ENCODE measurements around the gene CARNS1.

CARNS1 gene

DNA sequence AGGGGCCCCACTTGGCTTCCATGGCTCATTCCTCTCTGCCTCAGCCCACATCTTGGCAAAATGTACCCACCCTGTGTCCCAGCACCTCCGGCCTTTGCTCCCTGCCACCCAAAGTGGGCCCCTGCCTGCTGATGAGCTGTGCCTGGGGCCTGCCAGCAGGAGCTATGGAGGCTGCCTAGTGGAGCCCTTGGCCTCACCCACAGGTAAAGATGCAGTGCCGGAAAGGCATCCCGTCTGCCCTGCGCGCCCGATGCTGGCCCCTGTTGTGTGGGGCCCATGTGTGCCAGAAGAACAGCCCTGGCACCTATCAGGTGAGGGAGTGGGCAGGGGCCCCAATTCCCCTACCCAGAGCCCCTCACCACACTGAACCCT is 10.3 kb upstream of the CARNS1 start:
- ATAC-seq = no peak
- TF ChIP-seq SNAI2 (CRISPR knock-in tag; IDR thresholded peaks at IDR 0.05) (no peak), ISL1 (CRISPR knock-in tag; IDR thresholded peaks at IDR 0.05) (no peak), ZNF70 (CRISPR knock-in tag; IDR thresholded peaks at IDR 0.05) (no peak), TOX (CRISPR knock-in tag; IDR thresholded peaks at IDR 0.05; ENCODE audit: borderline replicate concordance) (no peak), TCF4 (CRISPR knock-in tag; IDR thresholded peaks at IDR 0.05; ENCODE audit: borderline replicate concordance) (no peak), ARNTL (CRISPR knock-in tag; IDR thresholded peaks at IDR 0.05; ENCODE audit: borderline replicate concordance, low read depth) (no peak), ZNF565 (CRISPR knock-in tag; conservative IDR thresholded peaks at IDR 0.05; ENCODE audit: low read depth) (no peak)
- TF ChIP-seq, protein P1, sequence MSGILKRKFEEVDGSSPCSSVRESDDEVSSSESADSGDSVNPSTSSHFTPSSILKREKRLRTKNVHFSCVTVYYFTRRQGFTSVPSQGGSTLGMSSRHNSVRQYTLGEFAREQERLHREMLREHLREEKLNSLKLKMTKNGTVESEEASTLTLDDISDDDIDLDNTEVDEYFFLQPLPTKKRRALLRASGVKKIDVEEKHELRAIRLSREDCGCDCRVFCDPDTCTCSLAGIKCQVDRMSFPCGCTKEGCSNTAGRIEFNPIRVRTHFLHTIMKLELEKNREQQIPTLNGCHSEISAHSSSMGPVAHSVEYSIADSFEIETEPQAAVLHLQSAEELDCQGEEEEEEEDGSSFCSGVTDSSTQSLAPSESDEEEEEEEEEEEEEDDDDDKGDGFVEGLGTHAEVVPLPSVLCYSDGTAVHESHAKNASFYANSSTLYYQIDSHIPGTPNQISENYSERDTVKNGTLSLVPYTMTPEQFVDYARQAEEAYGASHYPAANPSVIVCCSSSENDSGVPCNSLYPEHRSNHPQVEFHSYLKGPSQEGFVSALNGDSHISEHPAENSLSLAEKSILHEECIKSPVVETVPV (CRISPR knock-in tag; IDR thresholded peaks at IDR 0.05) = no peak
- TF ChIP-seq, protein P2, sequence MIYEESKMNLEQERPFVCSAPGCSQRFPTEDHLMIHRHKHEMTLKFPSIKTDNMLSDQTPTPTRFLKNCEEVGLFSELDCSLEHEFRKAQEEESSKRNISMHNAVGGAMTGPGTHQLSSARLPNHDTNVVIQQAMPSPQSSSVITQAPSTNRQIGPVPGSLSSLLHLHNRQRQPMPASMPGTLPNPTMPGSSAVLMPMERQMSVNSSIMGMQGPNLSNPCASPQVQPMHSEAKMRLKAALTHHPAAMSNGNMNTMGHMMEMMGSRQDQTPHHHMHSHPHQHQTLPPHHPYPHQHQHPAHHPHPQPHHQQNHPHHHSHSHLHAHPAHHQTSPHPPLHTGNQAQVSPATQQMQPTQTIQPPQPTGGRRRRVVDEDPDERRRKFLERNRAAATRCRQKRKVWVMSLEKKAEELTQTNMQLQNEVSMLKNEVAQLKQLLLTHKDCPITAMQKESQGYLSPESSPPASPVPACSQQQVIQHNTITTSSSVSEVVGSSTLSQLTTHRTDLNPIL (CRISPR knock-in tag; IDR thresholded peaks at IDR 0.05; ENCODE audit: low read depth) = no peak

DNA sequence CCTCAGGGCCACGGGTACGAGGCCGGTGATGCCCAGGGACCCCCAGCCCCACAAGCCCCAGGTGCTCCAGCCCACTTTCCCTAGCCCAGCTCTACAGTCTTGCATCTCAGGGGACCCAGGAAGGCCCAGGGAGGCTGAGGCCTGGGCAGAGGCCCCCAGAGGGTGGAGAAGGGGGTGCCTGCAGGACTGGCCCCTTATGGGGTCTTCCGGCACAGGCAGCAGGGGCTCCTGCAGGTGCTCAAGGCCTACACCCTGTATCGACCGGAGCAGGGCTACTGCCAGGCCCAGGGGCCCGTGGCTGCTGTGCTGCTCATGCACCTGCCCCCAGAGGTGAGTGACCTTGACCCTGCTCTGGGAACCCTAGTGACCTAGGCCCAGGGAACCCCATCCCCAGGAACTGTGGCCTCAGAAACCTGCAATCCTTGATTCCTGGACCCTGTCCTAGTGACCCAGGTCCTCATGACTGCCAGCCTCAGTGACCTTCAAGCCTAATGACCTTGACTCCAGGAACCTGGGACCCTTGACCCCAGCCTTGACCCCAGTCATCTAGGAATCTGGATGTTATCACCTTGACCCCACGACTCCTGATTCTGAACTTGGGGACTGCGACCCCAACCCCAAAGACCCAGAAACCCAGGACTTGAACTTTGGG is 9.7 kb upstream of the CARNS1 start:
- ATAC-seq = no peak
- TF ChIP-seq ZC3H10 (CRISPR knock-in tag; IDR thresholded peaks at IDR 0.05) (no peak), ZNF565 (CRISPR knock-in tag; conservative IDR thresholded peaks at IDR 0.05; ENCODE audit: low read depth) (no peak), ZNF70 (CRISPR knock-in tag; IDR thresholded peaks at IDR 0.05) (no peak), ZFP3 (CRISPR knock-in tag; IDR thresholded peaks at IDR 0.05) (no peak), ISL1 (CRISPR knock-in tag; IDR thresholded peaks at IDR 0.05) (no peak), TCF4 (CRISPR knock-in tag; IDR thresholded peaks at IDR 0.05; ENCODE audit: borderline replicate concordance) (no peak), ESRRG (CRISPR knock-in tag; IDR thresholded peaks at IDR 0.05) (no peak), BACH2 (CRISPR knock-in tag; IDR thresholded peaks at IDR 0.05; ENCODE audit: borderline replicate concordance) (no peak), CSDC2 (CRISPR knock-in tag; IDR thresholded peaks at IDR 0.05) (no peak), ZFP30 (CRISPR knock-in tag; IDR thresholded peaks at IDR 0.05) (no peak), GLIS3 (CRISPR knock-in tag; IDR thresholded peaks at IDR 0.05) (no peak), TOX (CRISPR knock-in tag; IDR thresholded peaks at IDR 0.05; ENCODE audit: borderline replicate concordance) (no peak)
- TF ChIP-seq, protein P2 (CRISPR knock-in tag; IDR thresholded peaks at IDR 0.05; ENCODE audit: low read depth) = no peak
- TF ChIP-seq, protein P3, sequence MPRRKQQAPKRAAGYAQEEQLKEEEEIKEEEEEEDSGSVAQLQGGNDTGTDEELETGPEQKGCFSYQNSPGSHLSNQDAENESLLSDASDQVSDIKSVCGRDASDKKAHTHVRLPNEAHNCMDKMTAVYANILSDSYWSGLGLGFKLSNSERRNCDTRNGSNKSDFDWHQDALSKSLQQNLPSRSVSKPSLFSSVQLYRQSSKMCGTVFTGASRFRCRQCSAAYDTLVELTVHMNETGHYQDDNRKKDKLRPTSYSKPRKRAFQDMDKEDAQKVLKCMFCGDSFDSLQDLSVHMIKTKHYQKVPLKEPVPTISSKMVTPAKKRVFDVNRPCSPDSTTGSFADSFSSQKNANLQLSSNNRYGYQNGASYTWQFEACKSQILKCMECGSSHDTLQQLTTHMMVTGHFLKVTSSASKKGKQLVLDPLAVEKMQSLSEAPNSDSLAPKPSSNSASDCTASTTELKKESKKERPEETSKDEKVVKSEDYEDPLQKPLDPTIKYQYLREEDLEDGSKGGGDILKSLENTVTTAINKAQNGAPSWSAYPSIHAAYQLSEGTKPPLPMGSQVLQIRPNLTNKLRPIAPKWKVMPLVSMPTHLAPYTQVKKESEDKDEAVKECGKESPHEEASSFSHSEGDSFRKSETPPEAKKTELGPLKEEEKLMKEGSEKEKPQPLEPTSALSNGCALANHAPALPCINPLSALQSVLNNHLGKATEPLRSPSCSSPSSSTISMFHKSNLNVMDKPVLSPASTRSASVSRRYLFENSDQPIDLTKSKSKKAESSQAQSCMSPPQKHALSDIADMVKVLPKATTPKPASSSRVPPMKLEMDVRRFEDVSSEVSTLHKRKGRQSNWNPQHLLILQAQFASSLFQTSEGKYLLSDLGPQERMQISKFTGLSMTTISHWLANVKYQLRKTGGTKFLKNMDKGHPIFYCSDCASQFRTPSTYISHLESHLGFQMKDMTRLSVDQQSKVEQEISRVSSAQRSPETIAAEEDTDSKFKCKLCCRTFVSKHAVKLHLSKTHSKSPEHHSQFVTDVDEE (CRISPR knock-in tag; IDR thresholded peaks at IDR 0.05) = no peak
- TF ChIP-seq, protein P1 (CRISPR knock-in tag; IDR thresholded peaks at IDR 0.05) = no peak
- TF ChIP-seq, protein P4, sequence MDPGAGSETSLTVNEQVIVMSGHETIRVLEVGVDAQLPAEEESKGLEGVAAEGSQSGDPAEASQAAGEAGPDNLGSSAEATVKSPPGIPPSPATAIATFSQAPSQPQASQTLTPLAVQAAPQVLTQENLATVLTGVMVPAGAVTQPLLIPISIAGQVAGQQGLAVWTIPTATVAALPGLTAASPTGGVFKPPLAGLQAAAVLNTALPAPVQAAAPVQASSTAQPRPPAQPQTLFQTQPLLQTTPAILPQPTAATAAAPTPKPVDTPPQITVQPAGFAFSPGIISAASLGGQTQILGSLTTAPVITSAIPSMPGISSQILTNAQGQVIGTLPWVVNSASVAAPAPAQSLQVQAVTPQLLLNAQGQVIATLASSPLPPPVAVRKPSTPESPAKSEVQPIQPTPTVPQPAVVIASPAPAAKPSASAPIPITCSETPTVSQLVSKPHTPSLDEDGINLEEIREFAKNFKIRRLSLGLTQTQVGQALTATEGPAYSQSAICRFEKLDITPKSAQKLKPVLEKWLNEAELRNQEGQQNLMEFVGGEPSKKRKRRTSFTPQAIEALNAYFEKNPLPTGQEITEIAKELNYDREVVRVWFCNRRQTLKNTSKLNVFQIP (CRISPR knock-in tag; IDR thresholded peaks at IDR 0.05; ENCODE audit: borderline replicate concordance, low read depth) = no peak
- TF ChIP-seq, protein P5, sequence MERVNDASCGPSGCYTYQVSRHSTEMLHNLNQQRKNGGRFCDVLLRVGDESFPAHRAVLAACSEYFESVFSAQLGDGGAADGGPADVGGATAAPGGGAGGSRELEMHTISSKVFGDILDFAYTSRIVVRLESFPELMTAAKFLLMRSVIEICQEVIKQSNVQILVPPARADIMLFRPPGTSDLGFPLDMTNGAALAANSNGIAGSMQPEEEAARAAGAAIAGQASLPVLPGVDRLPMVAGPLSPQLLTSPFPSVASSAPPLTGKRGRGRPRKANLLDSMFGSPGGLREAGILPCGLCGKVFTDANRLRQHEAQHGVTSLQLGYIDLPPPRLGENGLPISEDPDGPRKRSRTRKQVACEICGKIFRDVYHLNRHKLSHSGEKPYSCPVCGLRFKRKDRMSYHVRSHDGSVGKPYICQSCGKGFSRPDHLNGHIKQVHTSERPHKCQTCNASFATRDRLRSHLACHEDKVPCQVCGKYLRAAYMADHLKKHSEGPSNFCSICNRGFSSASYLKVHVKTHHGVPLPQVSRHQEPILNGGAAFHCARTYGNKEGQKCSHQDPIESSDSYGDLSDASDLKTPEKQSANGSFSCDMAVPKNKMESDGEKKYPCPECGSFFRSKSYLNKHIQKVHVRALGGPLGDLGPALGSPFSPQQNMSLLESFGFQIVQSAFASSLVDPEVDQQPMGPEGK (CRISPR knock-in tag; IDR thresholded peaks at IDR 0.05; ENCODE audit: borderline replicate concordance) = no peak

Measured in SK-N-SH treated with all-trans-retinoic acid at 6 μM for 48 hours (cell line).